OCI-LY7 (cell line): Measurements from ENCODE around the gene BTG3.

Experiments used
- EZH2phosphoT487 ChIP-seq: fragments of 200-600 bp; sonication (generic); IDR thresholded peaks from 2 replicates; pipeline ENCODE4 v1.6.1; 2018; ENCODE audit warnings: low read depth, borderline replicate concordance, mild to moderate bottlenecking, mixed run types, antibody characterized with exemption, low read length, moderate library complexity, mixed read lengths
- TF ChIP-seq, protein P1 (sequence below): fragments of 200-600 bp; sonication (generic); conservative IDR thresholded peaks from 2 replicates; pipeline ENCODE4 v1.5.1; 2014; ENCODE audit warnings: mild to moderate bottlenecking, antibody characterized with exemption, low read length, moderate library complexity, mixed read lengths

DNA sequence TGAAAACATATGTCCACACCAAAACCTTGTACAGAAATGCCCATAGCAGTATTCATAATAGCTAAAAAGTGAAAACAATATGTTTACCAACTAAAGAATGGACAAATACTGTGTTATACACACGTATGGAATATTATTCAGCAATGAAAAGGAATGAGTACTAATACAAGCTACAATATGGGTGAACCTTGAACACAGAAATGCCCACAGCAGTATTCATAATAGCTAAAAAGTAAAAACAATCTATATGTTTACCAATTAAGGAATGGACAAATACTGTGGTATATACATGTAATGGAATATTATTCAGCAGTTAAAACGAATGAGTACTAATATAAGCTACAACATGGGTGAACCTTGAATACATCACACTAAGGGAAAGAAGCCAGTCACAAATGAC lies 3.0 kb downstream of the BTG3 start:
- TF ChIP-seq, protein P1, sequence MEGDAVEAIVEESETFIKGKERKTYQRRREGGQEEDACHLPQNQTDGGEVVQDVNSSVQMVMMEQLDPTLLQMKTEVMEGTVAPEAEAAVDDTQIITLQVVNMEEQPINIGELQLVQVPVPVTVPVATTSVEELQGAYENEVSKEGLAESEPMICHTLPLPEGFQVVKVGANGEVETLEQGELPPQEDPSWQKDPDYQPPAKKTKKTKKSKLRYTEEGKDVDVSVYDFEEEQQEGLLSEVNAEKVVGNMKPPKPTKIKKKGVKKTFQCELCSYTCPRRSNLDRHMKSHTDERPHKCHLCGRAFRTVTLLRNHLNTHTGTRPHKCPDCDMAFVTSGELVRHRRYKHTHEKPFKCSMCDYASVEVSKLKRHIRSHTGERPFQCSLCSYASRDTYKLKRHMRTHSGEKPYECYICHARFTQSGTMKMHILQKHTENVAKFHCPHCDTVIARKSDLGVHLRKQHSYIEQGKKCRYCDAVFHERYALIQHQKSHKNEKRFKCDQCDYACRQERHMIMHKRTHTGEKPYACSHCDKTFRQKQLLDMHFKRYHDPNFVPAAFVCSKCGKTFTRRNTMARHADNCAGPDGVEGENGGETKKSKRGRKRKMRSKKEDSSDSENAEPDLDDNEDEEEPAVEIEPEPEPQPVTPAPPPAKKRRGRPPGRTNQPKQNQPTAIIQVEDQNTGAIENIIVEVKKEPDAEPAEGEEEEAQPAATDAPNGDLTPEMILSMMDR, result no peak
- TF ChIP-seq EZH2phosphoT487, result no peak
